NCI-H446 treated with DMSO at 0.1 percent for 48 hours (cell line): ENCODE measurements around the gene ARRDC2.
"Not testable (repeated sequence)": the region's sequence is repeated elsewhere in the genome, so short reads cannot be mapped to it uniquely, and the experiment has no call there.

ENCODE experiments used
- DNase-seq: peaks from one replicate; lab custom pipeline; 2025; lab: John Stamatoyannopoulos, UW

ARRDC2 gene

DNA sequence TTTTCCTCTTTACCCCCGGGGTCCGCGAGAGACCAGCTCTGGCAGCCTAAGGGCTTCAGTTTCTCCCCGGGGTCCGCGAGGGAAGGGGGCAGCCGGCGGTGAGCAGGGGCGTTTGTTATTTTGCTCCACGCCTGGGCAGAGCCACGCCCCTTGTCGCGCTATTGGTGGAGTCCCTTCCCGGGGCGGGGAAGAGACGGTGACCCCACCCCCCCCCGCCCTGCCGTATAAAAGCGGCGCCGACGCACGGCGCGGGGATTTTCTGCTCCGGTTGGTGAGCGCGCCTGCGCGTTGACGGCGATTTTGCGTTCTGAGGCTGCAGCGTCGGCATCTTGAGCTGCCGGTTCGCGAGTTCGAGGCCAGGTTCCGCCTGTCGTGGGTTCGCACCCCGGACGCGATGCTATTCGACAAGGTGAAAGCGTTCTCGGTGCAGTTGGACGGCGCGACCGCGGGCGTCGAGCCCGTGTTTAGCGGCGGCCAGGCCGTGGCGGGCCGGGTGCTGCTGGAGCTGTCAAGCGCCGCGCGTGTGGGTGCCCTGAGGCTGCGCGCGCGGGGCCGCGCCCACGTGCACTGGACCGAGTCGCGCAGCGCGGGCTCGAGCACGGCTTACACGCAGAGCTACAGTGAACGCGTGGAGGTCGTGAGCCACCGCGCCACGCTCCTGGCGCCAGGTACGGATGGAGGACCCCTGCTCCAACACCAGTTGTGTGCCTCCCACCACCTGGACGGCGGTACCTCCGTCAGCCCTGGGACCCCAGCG lies at the start of gene ARRDC2:
Gene ARRDC2, plus strand, starts transcription at position 254 of the 757 bp plus-strand sequence. Its CDS starts 141 bp downstream, at position 395.
- DNase-seq = peak; percentile 81

DNA sequence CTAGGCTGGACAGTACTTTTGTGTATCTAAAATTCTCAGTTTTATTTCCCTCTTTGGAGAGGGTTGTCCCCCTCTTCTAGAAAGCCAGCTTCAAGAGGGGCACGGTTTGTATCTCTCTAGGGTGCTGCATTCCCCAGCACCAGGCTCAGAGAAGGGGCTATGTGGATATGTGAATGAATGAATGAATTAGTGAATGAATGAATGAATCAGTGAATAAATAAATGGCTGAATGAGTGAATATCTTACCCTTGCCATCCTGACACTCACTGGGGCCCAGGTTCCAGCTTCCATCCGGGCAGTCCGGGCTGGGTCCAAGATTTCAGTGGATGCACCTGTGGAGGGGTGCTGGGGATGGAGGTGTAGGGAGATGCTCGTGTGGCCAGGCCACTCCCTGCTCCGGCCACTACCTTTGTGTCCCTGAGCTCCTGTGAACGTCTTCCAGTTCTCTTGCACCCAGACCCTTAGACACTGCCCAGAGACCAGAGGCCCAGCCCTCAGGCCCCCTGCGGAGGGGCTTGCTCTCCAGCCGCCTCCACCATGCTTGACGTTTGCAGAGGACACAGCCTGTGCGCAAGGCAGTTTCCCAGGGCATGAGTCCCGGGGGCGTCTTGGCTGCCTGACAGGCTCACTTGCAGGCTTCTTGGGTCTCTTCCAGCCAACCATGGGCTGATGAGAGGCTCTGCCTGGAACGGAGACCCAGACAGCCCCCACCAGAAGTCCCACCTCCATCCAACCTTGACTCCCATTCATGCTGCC lies 43.9 kb upstream of the ARRDC2 start:
- DNase-seq = no peak

DNA sequence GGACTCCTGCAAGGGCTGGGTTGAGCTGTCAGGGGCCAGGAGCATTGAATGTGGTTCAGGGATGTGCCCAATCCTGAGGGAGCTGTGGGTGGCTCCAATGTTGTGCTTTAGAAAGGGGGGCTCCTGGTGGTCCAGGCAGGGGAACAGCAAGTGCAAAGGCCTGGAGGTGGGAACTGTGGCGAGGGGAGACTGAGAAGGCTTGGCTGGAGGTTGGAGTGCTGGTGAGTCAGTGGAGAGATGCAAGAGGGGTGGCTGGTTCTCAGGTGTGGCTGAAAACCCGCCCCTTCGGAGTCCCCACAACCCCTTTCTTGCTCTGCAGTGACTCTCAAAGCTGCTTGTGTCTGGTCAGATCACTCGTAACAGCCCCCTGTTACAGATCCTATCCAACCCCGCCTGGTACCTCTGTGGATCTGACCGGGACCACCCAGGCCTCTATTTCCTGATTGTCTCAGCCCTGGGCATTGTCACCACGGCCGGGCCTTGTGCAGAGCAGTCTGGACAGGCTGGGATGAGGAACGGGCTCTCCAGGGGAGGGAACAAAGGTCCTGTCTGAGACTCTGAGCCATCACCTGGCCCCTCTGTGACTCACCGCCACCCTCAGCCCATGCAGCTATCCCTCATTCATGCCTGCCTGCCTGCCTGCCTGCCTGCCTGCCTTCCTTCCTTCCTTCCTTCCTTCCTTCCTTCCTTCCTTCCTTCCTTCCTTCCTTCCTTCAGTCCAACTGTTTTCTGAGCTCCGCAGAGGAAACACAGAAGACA lies 42.4 kb upstream of the ARRDC2 start:
- no peak for DNase-seq

DNA sequence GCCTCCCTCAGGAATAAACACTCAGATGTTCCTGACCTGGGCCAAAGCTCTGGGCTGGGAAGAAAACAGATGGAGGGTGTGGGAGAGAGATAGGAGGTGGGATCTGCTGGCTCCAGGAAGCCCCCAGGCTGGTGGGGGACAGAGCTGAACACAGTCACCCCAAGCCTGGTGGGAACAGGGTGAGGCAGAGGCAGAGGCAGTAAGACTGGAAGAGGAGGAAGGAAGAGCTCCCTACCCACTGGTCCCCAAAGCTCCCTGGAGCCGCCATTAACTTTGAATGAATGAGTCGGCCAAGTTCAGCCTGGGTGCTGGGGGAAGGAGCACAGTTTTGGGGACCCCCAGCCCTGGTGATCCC lies 41.9 kb upstream of the ARRDC2 start:
- DNase-seq = no peak

DNA sequence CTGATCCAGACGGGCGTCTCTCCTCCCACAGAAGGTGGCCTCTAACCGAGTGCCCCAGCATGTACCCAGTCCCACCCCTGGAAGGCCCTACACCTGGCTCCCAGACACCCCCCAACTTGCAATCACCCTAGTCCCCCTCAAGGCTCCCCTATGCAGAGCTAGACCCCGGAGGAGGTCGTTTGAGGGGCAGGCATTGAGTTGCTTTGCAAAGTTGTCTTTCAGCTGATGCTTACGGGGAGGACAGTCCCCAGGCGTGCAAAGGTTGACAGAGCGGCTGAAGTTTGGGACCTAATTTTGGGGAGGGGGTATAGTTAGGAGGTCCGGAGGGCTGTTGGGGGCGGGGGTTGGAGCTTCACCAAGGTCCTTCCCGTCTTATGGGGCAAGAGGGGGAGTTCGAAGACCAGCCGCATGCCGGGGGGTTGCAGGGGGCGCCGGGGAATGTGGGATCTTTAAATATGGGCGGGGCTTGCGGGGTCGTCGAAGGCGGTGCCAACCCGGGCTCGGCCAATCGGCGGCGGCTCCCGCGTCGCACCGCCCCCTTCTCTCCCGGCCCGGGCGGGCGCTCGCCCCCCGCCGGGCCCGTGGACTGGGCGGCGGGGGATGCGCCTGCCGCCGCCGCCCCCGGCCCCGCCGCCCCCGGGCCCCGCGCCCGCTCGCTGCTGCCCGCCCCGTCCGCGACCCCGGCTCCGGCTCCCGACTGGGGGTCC lies 41.3 kb upstream of the ARRDC2 start, which contains the start of gene KCNN1:
Gene KCNN1, plus strand, starts transcription at position 558 of the 707 bp plus-strand sequence. CDS start 6,782 bp downstream, outside the sequence.
- DNase-seq = no peak

DNA sequence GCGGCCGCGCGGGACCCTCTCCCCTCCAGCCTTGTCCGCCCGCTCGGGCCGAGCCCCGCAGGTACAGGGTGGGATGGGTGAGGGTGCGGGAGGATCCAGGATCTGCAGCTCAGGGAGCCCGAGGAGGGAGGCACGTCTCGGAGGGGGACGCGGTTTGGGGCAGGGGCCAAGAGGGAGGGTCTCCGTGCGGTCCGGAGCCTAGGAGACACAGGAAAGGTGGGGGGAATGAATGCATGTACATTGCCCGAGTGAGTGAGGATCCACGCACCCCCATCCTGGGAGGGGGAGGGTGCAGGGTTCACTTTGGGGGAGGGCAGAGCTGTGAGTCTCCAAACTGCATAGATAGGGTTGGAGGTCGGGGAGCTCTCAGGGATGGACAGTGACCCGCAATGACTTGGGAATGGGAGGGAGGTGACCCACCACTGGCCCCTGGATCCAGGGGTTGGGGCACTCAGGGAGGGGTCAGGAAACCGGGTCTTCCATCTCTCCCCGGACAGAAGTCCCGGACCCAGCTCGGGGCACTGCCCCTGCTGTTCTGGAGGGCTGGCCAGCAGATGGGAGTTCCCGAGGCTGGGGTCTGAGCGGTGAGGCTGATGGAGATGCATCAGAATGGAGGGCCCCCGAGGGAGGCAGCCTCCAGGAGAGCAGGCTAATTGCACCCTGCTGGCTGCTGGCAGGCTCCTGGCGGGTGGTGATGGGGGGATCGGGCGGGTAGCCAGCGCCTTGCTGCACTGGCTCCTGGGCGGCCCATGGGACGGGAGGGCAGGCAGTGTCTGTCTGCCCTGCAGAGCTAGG lies 40.5 kb upstream of the ARRDC2 start:
- no peak for DNase-seq

DNA sequence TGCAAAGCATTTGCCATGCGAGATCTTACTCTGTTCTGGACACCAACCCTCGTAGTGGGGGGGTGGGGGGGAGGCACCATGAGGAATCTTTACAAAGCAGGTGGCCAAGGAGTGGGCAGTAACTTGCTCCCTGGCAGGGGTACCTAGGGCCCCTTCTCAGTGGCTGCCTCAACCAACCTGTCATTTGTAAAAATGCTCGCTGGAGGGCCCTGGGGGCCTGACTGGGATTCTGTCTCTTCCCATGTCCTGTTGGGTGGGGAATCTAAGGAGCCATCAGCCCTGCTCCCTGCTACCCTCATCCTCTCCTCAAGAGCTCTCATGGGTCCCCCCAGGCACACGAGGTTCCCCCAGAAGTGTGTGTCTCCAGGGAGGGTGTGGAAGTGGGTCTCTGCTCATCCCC lies 39.6 kb upstream of the ARRDC2 start:
- DNase-seq = no peak

DNA sequence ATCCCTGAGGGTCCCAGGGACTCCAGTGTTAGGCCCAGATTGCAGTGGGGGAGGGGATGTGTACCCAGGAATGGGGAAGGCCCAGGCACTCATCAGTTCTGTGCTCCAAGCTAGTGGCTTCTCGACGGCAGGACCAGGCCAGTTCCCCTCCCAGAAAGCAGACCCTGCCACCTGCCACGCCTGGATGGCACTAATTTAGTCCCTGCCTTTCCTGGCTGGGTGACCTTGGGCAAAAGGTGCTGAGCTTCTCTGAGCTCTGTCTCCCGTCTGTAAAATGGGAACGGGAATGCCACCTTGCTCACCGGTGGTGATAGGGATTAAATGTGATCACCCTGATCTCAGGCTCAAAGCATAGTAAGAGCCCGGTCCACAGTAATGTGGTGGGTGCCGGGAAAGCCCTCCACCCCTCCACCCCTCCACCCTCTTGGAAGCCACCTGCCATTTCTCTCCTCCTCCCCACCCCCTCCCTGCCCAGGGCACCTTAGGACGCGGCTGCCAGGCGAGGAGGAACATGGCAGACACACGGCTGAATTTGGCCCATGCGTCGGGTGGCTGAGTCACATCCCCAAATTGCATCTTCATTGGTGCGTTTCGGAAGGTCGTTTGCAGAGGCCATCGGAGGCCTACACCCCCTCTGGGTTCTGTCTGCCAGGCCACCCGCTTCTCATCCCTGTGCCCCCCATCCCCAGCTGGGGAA lies 38.7 kb upstream of the ARRDC2 start:
- DNase-seq = no peak

DNA sequence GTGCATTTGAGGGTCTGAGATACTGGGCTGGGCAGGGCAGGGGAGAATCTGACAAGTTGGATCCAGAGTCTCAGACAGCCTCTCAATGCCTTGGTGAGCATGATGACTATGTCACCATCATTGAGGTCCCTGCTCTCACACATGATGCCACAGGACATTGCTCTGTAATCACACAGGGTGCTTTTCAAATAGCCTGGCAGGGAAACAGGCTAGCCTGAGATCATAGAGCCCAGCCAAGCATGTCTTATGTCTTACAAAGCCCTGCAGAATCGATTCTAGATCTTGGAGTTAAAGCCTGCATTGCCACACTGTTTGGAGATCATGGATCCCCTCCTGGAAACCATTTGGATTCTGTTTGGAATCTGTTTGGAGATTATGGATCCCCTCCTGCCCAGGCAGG lies 35.7 kb upstream of the ARRDC2 start:
- no peak for DNase-seq

DNA sequence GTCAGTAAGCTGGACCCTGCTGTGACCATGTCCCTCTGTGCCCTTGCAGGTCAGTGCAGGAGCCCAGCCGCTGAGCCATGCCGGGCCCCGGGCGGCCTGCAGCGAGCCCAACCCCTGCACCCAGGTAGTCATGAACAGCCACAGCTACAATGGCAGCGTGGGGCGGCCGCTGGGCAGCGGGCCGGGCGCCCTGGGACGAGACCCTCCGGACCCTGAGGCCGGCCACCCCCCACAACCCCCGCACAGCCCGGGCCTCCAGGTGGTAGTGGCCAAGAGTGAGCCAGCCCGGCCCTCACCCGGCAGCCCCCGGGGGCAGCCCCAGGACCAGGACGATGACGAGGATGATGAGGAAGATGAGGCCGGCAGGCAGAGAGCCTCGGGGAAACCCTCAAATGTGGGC lies 34.2 kb upstream of the ARRDC2 start:
- DNase-seq = no peak

DNA sequence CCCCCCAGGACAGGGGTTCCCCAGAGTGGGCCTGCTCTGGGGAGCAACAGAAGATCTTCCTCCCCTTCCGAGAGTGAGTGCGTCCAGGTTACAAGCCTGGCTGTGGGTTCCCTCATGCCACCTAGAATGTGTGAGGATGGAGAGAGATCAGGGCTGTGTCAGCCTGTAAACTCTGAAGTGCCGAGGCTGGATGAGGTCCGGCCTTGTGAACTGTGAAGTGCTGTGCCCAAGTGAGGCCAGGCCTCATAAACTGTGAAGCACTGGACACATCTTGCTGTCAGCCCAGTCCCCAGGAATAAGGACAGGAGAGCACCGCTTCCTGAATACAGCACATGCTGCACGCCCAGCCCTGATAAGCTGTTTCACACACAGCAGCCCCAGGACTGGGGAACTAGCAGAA lies 33.4 kb upstream of the ARRDC2 start:
- DNase-seq = no peak

DNA sequence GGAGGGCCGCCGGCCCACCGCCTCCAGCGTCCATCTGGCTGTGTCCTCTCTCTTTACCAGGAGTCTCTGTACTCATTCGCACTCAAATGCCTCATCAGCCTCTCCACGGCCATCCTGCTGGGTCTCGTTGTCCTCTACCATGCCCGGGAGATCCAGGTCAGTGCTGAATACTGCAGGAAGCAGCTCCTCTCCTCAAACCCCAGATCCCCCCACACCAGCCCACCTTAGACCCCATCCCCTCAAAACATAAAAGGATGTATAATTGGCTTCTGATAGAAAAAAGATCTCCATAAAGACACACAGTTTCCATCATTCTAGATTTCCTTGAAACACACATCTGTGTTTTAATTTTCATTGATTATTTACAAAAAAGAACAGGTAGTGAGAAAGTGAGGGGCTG lies 32.9 kb upstream of the ARRDC2 start:
- DNase-seq = no peak

DNA sequence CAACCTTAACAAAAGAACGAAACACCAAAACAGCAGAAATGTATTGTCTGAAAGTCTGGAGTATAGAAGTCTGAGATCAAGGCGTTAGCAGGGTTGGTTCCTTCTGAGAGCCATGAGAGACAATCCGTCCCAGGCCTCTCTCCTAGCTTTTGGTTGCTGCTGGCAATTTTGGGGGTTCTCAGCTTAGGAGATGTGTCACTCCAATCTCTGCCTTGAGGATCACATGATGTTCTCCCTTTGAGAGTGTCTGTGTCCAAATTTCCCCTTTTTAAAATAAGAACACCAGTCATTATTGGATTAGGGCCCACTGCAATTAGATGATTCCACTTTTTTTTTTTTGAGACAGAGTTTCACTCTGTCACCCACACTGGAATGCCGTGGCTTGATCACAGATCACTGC lies 30.9 kb upstream of the ARRDC2 start:
- no peak for DNase-seq

DNA sequence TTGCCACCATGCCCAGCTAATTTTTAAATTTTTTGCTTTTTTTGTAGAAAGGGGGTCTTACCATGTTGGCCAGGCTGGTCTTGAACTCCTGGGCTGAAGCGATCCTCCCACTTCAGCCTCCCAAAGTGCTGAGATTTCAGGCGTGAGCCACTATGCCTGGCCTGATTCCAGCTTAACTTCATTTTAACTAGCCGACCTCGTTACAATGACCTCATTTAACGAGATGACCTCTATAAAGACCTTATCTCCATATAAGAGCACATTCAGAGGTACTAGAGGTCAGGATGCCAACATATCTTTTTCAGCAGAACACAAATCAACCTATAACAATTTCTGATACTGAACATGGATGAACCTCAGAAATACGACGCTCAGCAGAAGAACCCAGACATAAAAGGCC lies 30.5 kb upstream of the ARRDC2 start:
- no peak for DNase-seq

DNA sequence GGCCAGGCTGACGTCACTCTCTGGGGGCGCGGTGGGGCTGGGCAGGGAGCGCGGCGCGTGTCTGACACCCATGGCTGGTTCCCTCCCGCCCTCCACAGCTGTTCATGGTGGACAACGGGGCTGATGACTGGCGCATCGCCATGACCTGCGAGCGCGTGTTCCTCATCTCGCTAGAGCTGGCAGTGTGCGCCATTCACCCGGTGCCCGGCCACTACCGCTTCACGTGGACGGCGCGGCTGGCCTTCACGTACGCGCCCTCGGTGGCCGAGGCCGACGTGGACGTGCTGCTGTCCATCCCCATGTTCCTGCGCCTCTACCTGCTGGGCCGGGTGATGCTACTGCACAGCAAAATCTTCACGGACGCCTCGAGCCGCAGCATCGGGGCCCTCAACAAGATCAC lies 26.4 kb upstream of the ARRDC2 start:
- no peak for DNase-seq

DNA sequence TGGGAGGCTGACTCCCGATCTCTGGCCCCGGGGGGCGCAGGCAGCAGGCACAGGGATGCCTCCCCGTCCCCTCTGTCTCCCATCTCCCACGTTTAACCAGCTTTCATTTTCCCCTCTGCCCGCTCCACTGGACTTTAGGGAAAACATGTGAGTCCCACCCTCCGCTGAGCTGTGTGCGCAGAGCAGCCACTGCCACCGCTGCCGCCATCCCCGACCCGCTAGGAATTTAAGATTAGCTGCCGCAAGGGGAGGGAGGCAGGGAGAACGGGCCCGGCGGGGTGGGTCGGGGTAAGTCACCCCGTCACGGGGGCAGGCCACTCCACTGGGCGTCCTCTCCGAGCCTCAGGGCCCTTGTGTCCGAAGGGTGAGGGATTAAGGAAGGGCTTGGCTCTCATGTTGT lies 25.5 kb upstream of the ARRDC2 start:
- no peak for DNase-seq

DNA sequence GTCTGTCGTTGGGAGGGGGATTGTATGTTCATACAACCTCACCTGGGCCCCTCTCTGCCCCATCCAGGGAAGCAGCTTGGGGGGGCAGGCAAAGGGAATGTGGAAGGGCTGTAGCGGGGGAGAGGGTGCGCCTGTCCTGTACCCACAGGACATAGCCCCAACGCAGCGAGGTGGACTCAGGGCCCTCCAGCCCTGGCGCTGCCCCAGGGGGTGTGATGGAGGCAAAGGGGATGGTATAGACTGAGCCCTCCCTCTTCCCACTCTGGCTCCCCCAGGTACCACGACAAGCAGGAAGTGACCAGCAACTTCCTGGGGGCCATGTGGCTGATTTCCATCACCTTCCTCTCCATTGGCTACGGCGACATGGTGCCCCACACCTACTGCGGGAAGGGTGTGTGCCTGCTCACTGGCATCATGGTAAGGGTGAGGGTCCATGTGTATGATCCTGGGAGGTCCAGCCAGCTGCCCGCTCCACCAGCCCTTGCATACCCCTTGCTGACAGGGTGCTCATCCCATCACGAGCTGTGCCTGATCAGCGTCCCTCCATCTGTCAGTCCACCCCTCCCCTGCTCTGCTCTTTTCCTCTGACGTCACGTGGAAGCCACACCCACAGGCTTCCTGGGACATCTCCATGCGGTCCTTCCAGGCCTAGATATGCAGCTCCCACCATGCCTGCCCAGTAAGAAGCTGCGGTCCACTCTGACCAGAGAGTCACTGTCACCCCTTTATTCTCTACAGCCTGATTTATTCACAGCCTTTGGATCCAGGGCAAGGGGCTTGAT lies 22.7 kb upstream of the ARRDC2 start:
- no peak for DNase-seq

DNA sequence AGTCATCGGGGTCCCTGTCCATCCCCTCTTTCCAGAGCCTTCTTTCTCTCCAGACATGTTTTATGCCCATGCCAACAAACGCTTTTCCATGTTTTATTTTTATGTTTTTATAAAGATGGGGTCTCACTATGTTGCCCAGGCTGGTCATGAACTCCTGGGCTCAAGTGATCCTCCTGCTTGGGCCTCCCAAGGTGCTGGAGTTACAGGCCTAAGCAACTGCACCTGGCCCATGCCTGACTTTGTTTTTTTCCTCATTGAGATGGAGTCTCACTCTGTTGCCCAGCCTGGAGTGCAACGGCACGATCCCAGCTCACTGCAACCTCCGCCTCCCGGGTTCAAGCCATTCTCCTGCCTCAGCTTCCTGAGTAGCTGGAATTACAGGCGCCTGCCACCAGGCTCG lies 21.4 kb upstream of the ARRDC2 start:
- DNase-seq = not testable (repeated sequence)

DNA sequence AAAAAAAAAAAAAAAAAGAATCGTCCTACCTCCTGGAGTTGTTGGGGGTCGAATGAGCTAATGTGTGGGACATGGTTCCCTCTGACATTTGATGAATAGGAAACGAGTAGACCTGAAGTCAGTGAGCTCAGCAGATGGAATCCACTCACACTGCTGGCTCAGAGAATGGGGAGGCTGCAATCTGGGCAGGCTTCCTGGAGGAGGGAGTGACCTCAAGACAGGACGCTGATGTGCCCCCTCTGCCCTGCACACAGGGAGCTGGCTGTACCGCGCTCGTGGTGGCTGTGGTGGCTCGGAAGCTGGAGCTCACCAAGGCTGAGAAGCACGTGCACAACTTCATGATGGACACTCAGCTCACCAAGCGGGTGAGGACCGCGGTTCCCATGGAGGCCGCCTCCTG lies 19.8 kb upstream of the ARRDC2 start:
- DNase-seq = no peak
